OCI-LY7 (cell line): ENCODE data around the gene LYRM4. TPM values are rescaled to one million over a fixed set of nuclear protein-coding genes. Genes with fewer than 3 reads are reported as not detected.

Experiments used
- BruUV-seq: library from RNA; stranded (reverse); fragments of 400-500 nt; replicated peaks from 2 replicates; lab custom pipeline; 2021; lab: Mats Ljungman, UMichigan
- CTCF ChIA-PET: fragments of 300-600 bp; sonication (Branson Sonifier 250); formaldehyde crosslinking; loops from one replicate; lab custom pipeline; 2022; ENCODE audit warnings: antibody characterized with exemption; ENCODE audit not compliant: unreplicated experiment; lab: Charles Lee
- POLR2A ChIA-PET: fragments of 300-600 bp; sonication (Branson Sonifier 250); formaldehyde crosslinking; loops from one replicate; lab custom pipeline; 2022; ENCODE audit warnings: antibody characterized with exemption; lab: Charles Lee
- DNase-seq: peaks from one replicate; pipeline ENCODE4 v3.0.0-alpha.2; 2015; ENCODE audit warnings: low spot score
- H2AFZ ChIP-seq: fragments of 200-600 bp; sonication (generic), shearing (Covaris generic); 2 replicates; pipeline ENCODE4 v1.6.1; 2014; ENCODE audit warnings: mild to moderate bottlenecking, antibody characterized with exemption, low read length, moderate library complexity
- H3K27ac ChIP-seq: fragments of 200-600 bp; sonication (generic); 2 replicates; pipeline ENCODE4 v1.5.1; 2014; ENCODE audit warnings: mixed run types, low read depth, mild to moderate bottlenecking, moderate library complexity, low read length, inconsistent platforms; ENCODE audit not compliant: poor library complexity, severe bottlenecking
- H3K36me3 ChIP-seq: fragments of 200-600 bp; sonication (generic); 2 replicates; pipeline ENCODE4 v1.6.1; 2014; ENCODE audit warnings: mild to moderate bottlenecking, antibody characterized with exemption, low read length, moderate library complexity, mixed read lengths; ENCODE audit not compliant: insufficient read depth
- H3K4me1 ChIP-seq: fragments of 200-600 bp; sonication (generic); 2 replicates; pipeline ENCODE4 v1.5.1; 2014; ENCODE audit warnings: mild to moderate bottlenecking, low read length; ENCODE audit not compliant: insufficient read depth, poor library complexity, severe bottlenecking
- H3K4me2 ChIP-seq: fragments of 200-600 bp; sonication (generic); 2 replicates; pipeline ENCODE4 v1.6.1; 2014; ENCODE audit warnings: mild to moderate bottlenecking, low read length
- H3K4me3 ChIP-seq: fragments of 200-600 bp; sonication (generic); 2 replicates; pipeline ENCODE4 v1.5.1; 2014; ENCODE audit warnings: mild to moderate bottlenecking, low read depth, low read length; ENCODE audit not compliant: poor library complexity, severe bottlenecking
- H3K79me2 ChIP-seq: fragments of 200-600 bp; sonication (generic); 2 replicates; pipeline ENCODE4 v1.6.1; 2016; ENCODE audit warnings: low read depth, mild to moderate bottlenecking, low read length, moderate library complexity, mixed read lengths; ENCODE audit not compliant: insufficient read depth
- H3K9me2 ChIP-seq: fragments of 200-600 bp; sonication (generic); 2 replicates; pipeline ENCODE4 v1.6.1; 2016; ENCODE audit warnings: mild to moderate bottlenecking, low read length, mixed read lengths; ENCODE audit not compliant: insufficient read depth
- H3K9me3 ChIP-seq: fragments of 200-600 bp; sonication (generic); 2 replicates; pipeline ENCODE4 v1.6.1; 2014; ENCODE audit warnings: mild to moderate bottlenecking, mixed run types, low read length, mixed read lengths
- H4K20me1 ChIP-seq: fragments of 200-600 bp; sonication (generic); 2 replicates; pipeline ENCODE4 v1.6.1; 2014; ENCODE audit warnings: mild to moderate bottlenecking, antibody characterized with exemption, low read length, moderate library complexity, mixed read lengths; ENCODE audit not compliant: insufficient read depth
- CTCF ChIP-seq: fragments of 200-600 bp; sonication (generic); conservative IDR thresholded peaks from 2 replicates; pipeline ENCODE4 v1.5.1; 2014; ENCODE audit warnings: mild to moderate bottlenecking, antibody characterized with exemption, low read length, moderate library complexity, mixed read lengths
- EZH2phosphoT487 ChIP-seq: fragments of 200-600 bp; sonication (generic); IDR thresholded peaks from 2 replicates; pipeline ENCODE4 v1.6.1; 2018; ENCODE audit warnings: low read depth, borderline replicate concordance, mild to moderate bottlenecking, mixed run types, antibody characterized with exemption, low read length, moderate library complexity, mixed read lengths
- intact Hi-C: fragments of 100-400 bp; cut with micrococcal nuclease; formaldehyde crosslinking; loops from one replicate; pipeline ENCODE4 v1.10.0; 2022; ENCODE audit not compliant: unreplicated experiment
- total RNA-seq, 2 experiments: library from RNA; depleted of rRNA in 1 of 2; stranded (reverse); fragments of >200 nt in 1 of 2; shearing (Covaris generic) in 1 of 2; gene quantifications; 2 replicates each; pipeline ENCODE4 v1.2.3, GENCODE V29; 2014 to 2022

LYRM4 gene
- total RNA-seq, 2 experiments from 2014 or later: 19.6 to 34.3 TPM

DNA sequence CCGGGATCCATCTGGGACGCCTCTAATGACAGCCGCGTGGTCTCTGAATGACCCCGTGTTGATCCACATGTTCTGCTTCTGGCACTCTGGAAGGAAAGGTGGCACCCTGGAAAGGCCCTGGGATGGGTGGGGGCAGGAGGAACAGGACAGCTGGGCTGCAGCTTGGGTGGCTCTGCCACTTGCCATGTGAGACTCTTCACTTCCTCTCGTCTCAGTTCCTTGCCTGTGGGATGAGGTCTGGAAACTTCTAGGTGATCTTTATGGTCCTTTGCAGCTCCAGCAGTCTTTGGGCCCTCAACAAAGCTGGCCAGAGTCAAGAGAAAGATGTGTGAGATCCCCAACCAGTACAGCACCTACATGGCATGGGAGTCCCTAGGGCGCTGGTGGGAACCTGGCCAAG, 149.1 kb downstream of the LYRM4 start:
- Histone ChIP-seq H3K4me1 (no peaks in the 10 kb centered on the region), H3K79me2 (no peaks in the 10 kb centered on the region), H3K4me2 (no peak overlapping the region), H4K20me1 (no peaks in the 10 kb centered on the region), H3K27ac (no peak overlapping the region), H3K4me3 (no peak overlapping the region), H3K9me2 (no peaks in the 10 kb centered on the region), H3K9me3 (no peaks in the 10 kb centered on the region), H2AFZ (no peak overlapping the region), H3K36me3 (no peaks in the 10 kb centered on the region; the same call in 1 of the 2 replicates)
- CTCF ChIA-PET: no interaction called here
- no peak for DNase-seq
- BruUV-seq: no TSS peak
- intact Hi-C loops: no loop called here
- TF ChIP-seq EZH2phosphoT487: no peak
- no peak for TF ChIP-seq CTCF
- POLR2A ChIA-PET: no interaction called here

DNA sequence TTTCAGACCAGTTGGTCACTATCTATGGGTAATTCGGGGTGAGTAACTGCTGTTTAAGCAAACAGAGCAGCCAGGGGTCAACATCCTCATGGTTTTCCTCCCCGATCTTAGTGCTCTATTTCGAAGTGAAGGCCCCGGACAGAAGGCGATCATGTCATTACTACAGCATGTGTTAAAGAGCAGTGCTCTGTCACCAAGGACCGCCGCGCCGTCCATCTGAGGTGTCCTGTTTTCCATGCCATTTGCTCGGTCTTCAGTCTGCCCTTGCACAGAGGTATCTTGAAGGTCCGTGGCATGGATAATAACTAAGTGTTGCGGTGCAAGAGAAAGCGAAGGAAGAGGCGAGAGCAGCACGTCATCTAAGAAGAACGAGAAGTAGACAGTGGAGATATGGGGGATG, 150.5 kb downstream of the LYRM4 start:
- H3K4me2 ChIP-seq: no peak overlapping the region
- no peak overlapping the region for H3K4me3 ChIP-seq
- CTCF ChIA-PET: no interaction called here
- TF ChIP-seq EZH2phosphoT487 (no peak), CTCF (no peak)
- no peaks in the 10 kb centered on the region for H3K9me3 ChIP-seq
- intact Hi-C loops: no loop called here
- no peaks in the 10 kb centered on the region for H4K20me1 ChIP-seq
- POLR2A ChIA-PET: no interaction called here
- H3K4me1 ChIP-seq: no peaks in the 10 kb centered on the region
- BruUV-seq: no TSS peak
- no peak overlapping the region for H3K27ac ChIP-seq
- H3K9me2 ChIP-seq: no peaks in the 10 kb centered on the region
- DNase-seq: no peak
- H3K79me2 ChIP-seq: no peaks in the 10 kb centered on the region
- H2AFZ ChIP-seq: no peak overlapping the region
- H3K36me3 ChIP-seq: no peaks in the 10 kb centered on the region; the same call in 1 of the 2 replicates

GRCh38 chr6:5109436-5109835, 151.3 kb downstream of the LYRM4 start:
- no peak for DNase-seq
- TF ChIP-seq EZH2phosphoT487 (no peak), CTCF (no peak)
- CTCF ChIA-PET: no interaction called here
- H3K9me3 ChIP-seq: no peaks in the 10 kb centered on the region
- H4K20me1 ChIP-seq: no peaks in the 10 kb centered on the region
- no peak overlapping the region for H2AFZ ChIP-seq
- no peaks in the 10 kb centered on the region; the same call in 1 of the 2 replicates for H3K36me3 ChIP-seq
- no peaks in the 10 kb centered on the region for H3K79me2 ChIP-seq
- no peak overlapping the region for H3K27ac ChIP-seq
- H3K4me1 ChIP-seq: no peaks in the 10 kb centered on the region
- no peak overlapping the region for H3K4me3 ChIP-seq
- POLR2A ChIA-PET: no interaction called here
- no peaks in the 10 kb centered on the region for H3K9me2 ChIP-seq
- intact Hi-C loops: no loop called here
- H3K4me2 ChIP-seq: no peak overlapping the region
- BruUV-seq: no TSS peak
